ENCODE measurements around the gene SLC30A10. TPM values are rescaled to one million over a fixed set of nuclear protein-coding genes. Genes with fewer than 3 reads are reported as not detected.
"Not testable (repeated sequence)": the region's sequence is repeated elsewhere in the genome, so short reads cannot be mapped to it uniquely, and the experiment has no call there.

Gene SLC30A10
- total RNA-seq, 4 donors from 2014 or later: not detected

DNA sequence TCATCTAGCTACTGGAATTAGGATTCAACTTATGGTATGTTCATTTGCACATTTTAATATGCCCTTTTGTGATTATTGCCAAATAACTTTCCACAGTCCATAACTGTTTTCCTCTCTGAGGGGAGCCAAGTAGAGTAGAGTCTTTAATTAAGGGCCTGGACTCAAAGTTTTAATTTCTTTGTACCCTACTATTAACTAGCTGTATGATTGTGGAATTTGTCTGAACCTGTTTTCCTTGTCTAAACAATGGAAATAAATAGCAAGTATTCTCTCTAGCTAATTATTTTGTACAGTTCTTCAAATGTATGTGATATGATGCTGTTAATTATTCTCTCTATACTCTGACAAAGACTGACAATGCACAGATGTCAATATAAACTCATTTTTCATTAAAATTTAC lies 24.0 kb upstream of the SLC30A10 start:
- H3K4me1 ChIP-seq: no peaks in the 10 kb centered on the region
- H3K27me3 ChIP-seq: no peaks in the 10 kb centered on the region
- H3K36me3 ChIP-seq: no peaks in the 10 kb centered on the region
- TF ChIP-seq POLR2A (IDR thresholded peaks at IDR 0.05) (no peak), EP300 (IDR thresholded peaks at IDR 0.05) (no peak), POLR2AphosphoS5 (IDR thresholded peaks at IDR 0.05) (no peak)
- TF ChIP-seq, protein P1, sequence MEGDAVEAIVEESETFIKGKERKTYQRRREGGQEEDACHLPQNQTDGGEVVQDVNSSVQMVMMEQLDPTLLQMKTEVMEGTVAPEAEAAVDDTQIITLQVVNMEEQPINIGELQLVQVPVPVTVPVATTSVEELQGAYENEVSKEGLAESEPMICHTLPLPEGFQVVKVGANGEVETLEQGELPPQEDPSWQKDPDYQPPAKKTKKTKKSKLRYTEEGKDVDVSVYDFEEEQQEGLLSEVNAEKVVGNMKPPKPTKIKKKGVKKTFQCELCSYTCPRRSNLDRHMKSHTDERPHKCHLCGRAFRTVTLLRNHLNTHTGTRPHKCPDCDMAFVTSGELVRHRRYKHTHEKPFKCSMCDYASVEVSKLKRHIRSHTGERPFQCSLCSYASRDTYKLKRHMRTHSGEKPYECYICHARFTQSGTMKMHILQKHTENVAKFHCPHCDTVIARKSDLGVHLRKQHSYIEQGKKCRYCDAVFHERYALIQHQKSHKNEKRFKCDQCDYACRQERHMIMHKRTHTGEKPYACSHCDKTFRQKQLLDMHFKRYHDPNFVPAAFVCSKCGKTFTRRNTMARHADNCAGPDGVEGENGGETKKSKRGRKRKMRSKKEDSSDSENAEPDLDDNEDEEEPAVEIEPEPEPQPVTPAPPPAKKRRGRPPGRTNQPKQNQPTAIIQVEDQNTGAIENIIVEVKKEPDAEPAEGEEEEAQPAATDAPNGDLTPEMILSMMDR (IDR thresholded peaks at IDR 0.05): no peak
- H3K4me3 ChIP-seq: no peak overlapping the region
- H3K27ac ChIP-seq: no peak overlapping the region
- H3K9me3 ChIP-seq: no peaks in the 10 kb centered on the region
- ATAC-seq: no peak

DNA sequence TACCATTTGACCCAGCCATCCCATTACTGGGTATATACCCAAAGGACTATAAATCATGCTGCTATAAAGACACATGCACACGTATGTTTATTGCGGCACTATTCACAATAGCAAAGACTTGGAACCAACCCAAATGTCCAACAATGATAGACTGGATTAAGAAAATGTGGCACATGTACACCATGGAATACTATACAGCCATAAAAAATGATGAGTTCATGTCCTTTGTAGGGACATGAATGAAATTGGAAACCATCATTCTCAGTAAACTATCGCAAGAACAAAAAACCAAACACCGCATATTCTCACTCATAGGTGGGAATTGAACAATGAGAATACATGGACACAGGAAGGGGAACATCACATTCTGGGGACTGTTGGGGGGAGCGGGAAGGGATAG lies 20.9 kb upstream of the SLC30A10 start:
- not testable (repeated sequence) for H3K4me3 ChIP-seq, H3K27ac ChIP-seq, ATAC-seq, H3K27me3 ChIP-seq, H3K4me1 ChIP-seq, H3K36me3 ChIP-seq, H3K9me3 ChIP-seq
- 93% methylated on average over 5 of the region's 5 CpGs; no CpG with 5 or more reads in 1 of the 2 donors for WGBS, 2 donors (ENCODE audit: low coverage in 1 of 2)

DNA sequence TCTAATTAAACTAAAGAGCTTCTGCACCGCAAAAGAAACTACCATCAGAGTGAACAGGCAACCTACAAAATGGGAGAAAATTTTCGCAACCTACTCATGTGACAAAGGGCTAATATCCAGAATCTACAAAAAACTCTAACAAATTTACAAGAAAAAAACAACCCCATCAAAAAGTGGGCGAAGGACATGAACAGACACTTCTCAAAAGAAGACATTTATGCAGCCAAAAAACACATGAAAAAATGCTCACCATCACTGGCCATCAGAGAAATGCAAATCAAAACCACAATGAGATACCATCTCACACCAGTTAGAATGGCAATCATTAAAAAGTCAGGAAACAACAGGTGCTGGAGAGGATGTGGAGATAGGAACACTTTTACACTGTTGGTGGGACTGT lies 20.4 kb upstream of the SLC30A10 start:
- not testable (repeated sequence) for H3K4me3 ChIP-seq, H3K27me3 ChIP-seq, ATAC-seq, H3K9me3 ChIP-seq, H3K4me1 ChIP-seq, H3K36me3 ChIP-seq, H3K27ac ChIP-seq
- WGBS, 2 donors (ENCODE audit: low coverage in 1 of 2): 73 to 96% methylated on average over 2 to 3 of the region's 3 CpGs

DNA sequence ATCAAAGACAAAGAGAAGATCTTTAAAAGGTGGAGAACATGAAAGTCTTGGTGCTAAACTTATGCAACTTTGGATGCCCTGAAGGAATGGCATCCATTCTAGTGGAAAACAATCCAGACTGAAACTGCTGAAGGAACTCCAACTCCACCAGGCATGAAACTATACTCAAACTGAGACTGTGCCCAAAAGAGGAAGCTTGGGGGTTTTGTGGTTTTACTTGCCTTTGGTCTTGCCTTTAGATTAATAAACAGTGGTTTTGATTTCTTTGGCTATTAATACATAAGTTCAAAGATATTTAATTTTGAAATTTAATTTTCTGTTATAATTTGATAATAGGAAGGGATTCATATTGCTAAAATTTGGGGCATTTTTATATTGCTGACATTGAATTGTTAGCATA lies 17.4 kb upstream of the SLC30A10 start:
- Histone ChIP-seq H3K4me3 (no peak overlapping the region), H3K36me3 (no peaks in the 10 kb centered on the region), H3K27me3 (peaks cover 4% of the 10 kb centered on the region), H3K27ac (no peak overlapping the region), H3K4me1 (no peaks in the 10 kb centered on the region), H3K9me3 (peaks cover 0 to 5% (median 0%) of the 10 kb centered on the region in 3 donors)
- ATAC-seq: no peak
- TF ChIP-seq POLR2AphosphoS5 (IDR thresholded peaks at IDR 0.05): no peak
- TF ChIP-seq POLR2A (IDR thresholded peaks at IDR 0.05): no peak
- no peak for TF ChIP-seq EP300 (IDR thresholded peaks at IDR 0.05)
- TF ChIP-seq, protein P1 (IDR thresholded peaks at IDR 0.05): no peak

DNA sequence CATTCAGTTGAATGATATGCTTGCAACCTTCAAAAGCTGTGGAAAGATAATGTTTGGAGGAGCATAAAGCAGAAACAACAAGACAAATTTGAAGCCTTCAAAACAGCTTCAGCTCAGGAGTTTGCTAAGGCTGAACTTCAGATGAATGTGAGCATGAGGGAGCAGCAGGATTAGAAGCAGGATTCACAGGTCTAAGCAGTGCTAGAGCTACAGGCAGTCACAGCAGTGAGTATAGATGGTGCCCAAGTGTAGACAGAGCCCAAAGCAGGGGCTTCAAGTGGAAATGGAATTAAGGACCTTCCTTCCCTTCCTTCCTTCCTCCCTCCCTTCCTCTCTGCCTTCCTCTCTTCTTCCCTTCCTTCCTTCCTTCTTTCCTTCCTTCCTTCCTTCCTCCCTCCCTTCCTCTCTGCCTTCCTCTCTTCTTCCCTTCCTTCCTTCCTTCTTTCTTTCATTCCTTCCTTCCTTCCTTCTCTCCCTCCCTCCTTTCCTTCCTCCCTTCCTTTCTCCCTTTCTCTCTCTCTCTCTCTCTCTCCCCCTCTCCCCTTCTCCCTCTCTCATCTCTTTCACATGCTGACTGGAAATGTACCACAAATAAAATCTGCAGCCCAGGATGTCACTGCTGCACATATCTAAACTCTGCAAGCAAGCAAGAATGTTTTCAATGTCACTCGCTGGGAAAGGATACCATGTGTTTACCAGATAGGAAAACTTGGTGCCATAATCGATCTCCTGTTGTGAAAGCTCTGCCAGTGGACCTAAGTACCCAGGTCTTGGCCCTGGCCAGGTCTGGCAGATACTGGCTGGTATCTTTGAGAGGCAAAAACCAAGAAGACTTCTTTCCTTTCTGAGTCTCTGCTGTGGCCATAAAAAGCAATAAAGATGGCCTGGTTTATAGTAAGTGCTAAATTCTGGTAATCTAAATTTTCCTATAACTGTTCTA lies 13.1 kb upstream of the SLC30A10 start:
- 79% methylated on average over 2 of the region's 2 CpGs; no CpG with 5 or more reads in 1 of the 2 donors for WGBS, 2 donors (ENCODE audit: low coverage in 1 of 2)

More for the DNA sequence above, 13.1 kb upstream of the SLC30A10 start:
- Histone ChIP-seq H3K36me3 (no peaks in the 10 kb centered on the region), H3K4me3 (no peak overlapping the region), H3K27ac (no peak overlapping the region), H3K4me1 (no peaks in the 10 kb centered on the region), H3K27me3 (peaks cover 11% of the 10 kb centered on the region), H3K9me3 (peaks cover 0 to 5% (median 0%) of the 10 kb centered on the region in 3 donors)
- no peak for ATAC-seq
- TF ChIP-seq, protein P1 (IDR thresholded peaks at IDR 0.05): no peak
- TF ChIP-seq EP300 (IDR thresholded peaks at IDR 0.05) (no peak), POLR2AphosphoS5 (IDR thresholded peaks at IDR 0.05) (no peak), POLR2A (IDR thresholded peaks at IDR 0.05) (no peak)

Data from gastroesophageal sphincter (tissue), 4 donors.